ENCODE data around the gene MAGI1.
"Not testable (repeated sequence)": the region's sequence is repeated elsewhere in the genome, so short reads cannot be mapped to it uniquely, and the experiment has no call there.

The MAGI1 gene

GRCh38 chr3:65591313-65591712 lies 447.4 kb downstream of the MAGI1 start:
- no peak for DNase-seq (ENCODE audit: low spot score)

- no peak for DNase-seq (ENCODE audit: low spot score)
Measured at GRCh38 chr3:65588884-65589283, 449.8 kb downstream of the MAGI1 start.

GRCh38 chr3:65587650-65588439 lies 450.9 kb downstream of the MAGI1 start:
- no peak for DNase-seq (ENCODE audit: low spot score)

GRCh38 chr3:65584913-65585312 lies 453.8 kb downstream of the MAGI1 start:
- DNase-seq (ENCODE audit: low spot score), result no peak

GRCh38 chr3:65584002-65584401 lies 454.7 kb downstream of the MAGI1 start:
- DNase-seq (ENCODE audit: low spot score), result no peak

GRCh38 chr3:65583188-65583587 lies 455.5 kb downstream of the MAGI1 start:
- no peak for DNase-seq (ENCODE audit: low spot score)

GRCh38 chr3:65582012-65582717 lies 456.6 kb downstream of the MAGI1 start:
- no peak for DNase-seq (ENCODE audit: low spot score)

- DNase-seq (ENCODE audit: low spot score), result no peak
Measured at GRCh38 chr3:65581313-65581712, 457.4 kb downstream of the MAGI1 start.

- DNase-seq (ENCODE audit: low spot score), result no peak
Measured at GRCh38 chr3:65578861-65579260, 459.9 kb downstream of the MAGI1 start.

- no peak for DNase-seq (ENCODE audit: low spot score)
Measured at GRCh38 chr3:65577843-65578430, 460.8 kb downstream of the MAGI1 start.

- DNase-seq (ENCODE audit: low spot score), result no peak
Measured at GRCh38 chr3:65576966-65577365, 461.8 kb downstream of the MAGI1 start.

- no peak for DNase-seq (ENCODE audit: low spot score)
Measured at GRCh38 chr3:65576228-65576627, 462.5 kb downstream of the MAGI1 start.

- DNase-seq (ENCODE audit: low spot score), result no peak
Measured at GRCh38 chr3:65575376-65575840, 463.3 kb downstream of the MAGI1 start.

- no peak for DNase-seq (ENCODE audit: low spot score)
Measured at GRCh38 chr3:65573548-65574116, 465.1 kb downstream of the MAGI1 start.

- no peak for DNase-seq (ENCODE audit: low spot score)
Measured at GRCh38 chr3:65572175-65572777, 466.4 kb downstream of the MAGI1 start.

- no peak for DNase-seq (ENCODE audit: low spot score)
Measured at GRCh38 chr3:65569845-65570405, 468.8 kb downstream of the MAGI1 start.

GRCh38 chr3:65569129-65569528 lies 469.6 kb downstream of the MAGI1 start:
- DNase-seq (ENCODE audit: low spot score), result no peak

- no peak for DNase-seq (ENCODE audit: low spot score)
Measured at GRCh38 chr3:65568497-65568896, 470.2 kb downstream of the MAGI1 start.

- DNase-seq (ENCODE audit: low spot score), result not testable (repeated sequence)
Measured at GRCh38 chr3:65565744-65566143, 473.0 kb downstream of the MAGI1 start.

GRCh38 chr3:65564483-65564882 lies 474.2 kb downstream of the MAGI1 start:
- no peak for DNase-seq (ENCODE audit: low spot score)

GRCh38 chr3:65563861-65564260 lies 474.9 kb downstream of the MAGI1 start:
- no peak for DNase-seq (ENCODE audit: low spot score)

- DNase-seq (ENCODE audit: low spot score), result no peak
Measured at GRCh38 chr3:65562447-65562846, 476.3 kb downstream of the MAGI1 start.

Measured in cerebellar cortex (tissue), 1 donor.